MV-4-11 (cell line): ENCODE measurements around the gene CADM2.

Source experiments
- DNase-seq: peaks from one replicate; lab custom pipeline; 2025; lab: John Stamatoyannopoulos, UW

The CADM2 gene

DNA sequence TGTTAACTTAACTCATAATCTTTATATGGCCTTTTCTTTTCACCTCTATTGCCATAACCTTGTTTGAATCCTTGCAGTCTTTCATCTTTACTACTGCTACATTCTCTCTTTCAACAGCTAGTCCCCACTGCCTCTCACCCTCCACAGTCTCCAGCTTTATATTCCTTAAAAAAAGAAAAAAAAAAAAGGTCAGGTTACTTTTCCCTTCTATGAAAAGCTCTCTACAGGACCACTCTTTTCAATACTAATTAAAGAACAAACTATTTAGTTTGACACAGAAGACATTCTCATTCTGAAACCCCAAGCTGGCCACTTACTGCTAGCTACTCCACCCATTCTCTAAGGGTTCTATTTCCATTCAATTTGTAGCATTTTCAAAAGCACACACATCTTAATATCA is 25.6 kb downstream of the CADM2 start:
- DNase-seq = no peak

- no peak for DNase-seq
These were observed 27.0 kb downstream of the CADM2 start for GRCh38 chr3:84985795-84986194.

GRCh38 chr3:84987706-84988504 is 29.1 kb downstream of the CADM2 start:
- DNase-seq = no peak

GRCh38 chr3:84989102-84989501 is 30.3 kb downstream of the CADM2 start:
- no peak for DNase-seq

DNA sequence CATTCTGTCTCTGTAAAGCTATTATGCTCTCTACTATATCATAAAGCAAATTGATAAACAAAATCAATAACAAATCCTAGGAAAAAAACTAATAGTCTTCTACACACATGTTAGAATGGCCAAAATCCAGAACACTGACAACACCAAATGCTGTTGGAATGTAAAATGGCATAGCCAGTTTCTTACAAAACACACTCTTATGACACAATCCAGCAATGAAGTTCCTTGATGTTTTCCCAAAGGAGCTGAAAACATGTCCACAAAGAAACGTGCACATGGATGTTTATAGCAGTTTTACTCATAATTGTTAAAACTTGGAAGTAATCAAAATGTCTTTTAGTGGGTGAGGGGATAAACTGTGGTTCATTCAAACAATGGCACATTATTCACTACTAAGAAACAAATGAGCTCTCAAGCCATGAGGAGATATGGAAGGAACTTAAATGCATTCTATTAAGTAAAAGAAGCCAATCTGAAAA is 32.7 kb downstream of the CADM2 start:
- DNase-seq = no peak

DNA sequence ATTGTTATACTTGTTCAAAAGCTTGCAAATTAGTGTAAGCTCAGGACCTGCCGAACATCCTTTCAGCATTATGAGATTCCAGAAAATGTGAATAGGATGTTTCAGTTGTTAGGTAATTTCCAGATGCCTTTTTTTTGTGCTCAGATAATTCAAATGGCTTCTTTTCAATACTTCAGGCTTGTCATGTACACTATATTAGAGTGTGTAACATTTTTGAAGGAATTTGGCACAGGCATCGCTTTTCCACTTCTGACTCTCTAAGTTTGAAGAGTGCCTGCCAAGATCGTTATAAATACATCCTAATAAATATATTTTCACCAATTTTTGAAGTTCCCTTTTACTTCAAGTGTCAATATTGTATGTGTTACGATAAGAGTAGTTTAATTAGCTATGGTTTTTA is 35.2 kb downstream of the CADM2 start:
- DNase-seq = no peak

GRCh38 chr3:84998545-84998944 is 39.8 kb downstream of the CADM2 start:
- no peak for DNase-seq

DNA sequence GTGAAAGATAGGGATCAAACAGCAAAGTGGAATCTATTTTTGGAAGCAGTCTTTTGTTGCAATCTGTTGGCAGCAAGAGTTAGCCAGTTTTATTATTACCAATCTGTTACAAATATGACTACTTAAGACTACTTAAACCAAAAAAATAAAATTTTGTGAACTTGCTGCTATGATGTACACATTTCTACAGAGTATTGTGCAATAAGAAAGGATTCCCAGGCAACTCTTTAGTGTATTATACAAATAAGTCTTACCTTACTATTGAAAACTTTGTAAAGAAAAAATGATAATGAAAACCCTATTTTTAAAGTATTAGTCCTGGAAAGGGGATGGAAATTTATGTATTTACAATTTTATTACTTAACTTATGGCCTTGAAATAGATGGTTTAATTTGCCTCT is 44.7 kb downstream of the CADM2 start:
- peak; percentile 13 for DNase-seq

- no peak for DNase-seq
These were observed 45.4 kb downstream of the CADM2 start for GRCh38 chr3:85004147-85004546.

DNA sequence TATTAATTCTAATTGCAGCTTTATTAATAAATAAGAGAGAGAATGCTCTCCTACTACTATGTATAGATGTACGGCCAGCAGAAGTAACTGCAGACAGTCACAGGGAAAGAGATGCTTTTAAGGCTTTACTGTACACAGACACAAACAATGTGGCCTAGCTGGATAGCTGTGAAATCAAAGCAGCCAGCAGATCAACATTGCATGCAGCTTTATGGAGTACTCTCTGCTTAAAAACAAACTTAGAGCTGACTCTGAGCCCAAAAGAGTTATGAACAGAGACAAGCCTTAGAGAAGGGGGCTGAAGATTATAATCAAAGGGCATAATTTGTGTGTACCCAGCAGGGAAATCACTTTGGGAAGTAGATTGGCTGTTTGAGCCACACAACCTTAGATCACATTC is 47.2 kb downstream of the CADM2 start:
- DNase-seq = no peak

GRCh38 chr3:85007195-85008094 is 48.7 kb downstream of the CADM2 start:
- DNase-seq = peak; percentile 60

GRCh38 chr3:85020828-85021227 is 62.0 kb downstream of the CADM2 start:
- no peak for DNase-seq

- DNase-seq = no peak
These were observed 71.3 kb downstream of the CADM2 start for GRCh38 chr3:85030052-85030451.

DNA sequence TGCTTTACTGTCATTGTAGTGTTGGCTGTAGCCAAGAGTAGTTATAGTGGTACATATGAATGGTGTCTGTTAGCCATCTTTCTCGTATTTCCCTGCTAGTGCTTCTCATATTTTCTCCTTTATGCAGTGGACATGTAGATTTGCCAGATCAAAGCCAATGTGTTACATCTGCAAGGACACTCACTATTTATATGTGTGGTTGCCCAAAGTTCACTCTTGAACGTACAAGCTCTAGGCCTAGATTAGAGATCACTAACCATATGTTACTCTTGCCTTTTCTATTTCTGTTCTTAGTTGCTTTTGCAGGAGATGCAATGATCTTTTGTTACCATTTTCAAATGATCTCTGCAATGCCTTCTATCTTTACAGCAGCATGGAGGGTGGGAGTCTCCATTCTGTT is 78.4 kb downstream of the CADM2 start:
- DNase-seq = no peak

DNA sequence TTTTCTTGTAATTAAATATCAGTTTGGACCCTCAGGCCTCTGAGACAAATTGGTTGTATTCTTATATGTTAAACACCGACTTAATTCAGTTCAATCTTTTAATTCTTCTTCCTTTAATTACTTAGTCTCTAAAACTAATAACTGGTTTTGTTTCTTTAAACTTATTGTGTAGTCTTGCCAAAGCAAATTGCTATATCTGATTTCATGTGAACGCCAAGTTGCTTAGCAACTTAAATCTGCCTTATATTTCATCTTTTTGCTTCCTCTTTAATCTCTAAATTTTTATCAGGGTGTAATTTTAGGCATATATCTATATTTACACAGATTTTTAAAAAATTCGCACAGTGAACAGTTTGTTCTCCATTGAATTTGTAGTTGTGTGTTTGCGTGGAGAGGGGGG is 82.2 kb downstream of the CADM2 start:
- no peak for DNase-seq

DNA sequence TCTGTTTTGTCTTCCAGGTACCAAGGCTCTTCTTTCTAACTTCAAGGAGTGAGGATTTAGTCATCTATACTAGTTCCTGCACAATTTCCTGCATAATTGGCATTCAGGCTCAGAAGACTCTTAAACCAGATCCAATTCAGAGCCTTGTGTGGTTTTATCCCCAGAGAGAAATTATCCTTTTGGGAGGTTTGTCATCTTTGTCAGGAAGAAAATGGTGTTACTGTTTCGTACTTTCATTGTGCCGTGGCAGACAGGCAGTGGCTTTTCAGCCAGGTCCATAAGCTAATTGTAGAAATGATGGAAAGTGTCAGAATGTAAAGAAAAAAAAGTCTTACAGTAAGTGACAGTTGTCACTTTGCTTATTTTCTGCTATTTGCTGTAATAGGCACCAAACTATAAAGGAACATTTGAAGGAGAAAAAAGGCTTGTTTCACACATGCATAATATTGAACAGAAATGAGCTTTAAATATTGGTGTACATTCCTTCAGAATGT is 82.8 kb downstream of the CADM2 start:
- DNase-seq = no peak

DNA sequence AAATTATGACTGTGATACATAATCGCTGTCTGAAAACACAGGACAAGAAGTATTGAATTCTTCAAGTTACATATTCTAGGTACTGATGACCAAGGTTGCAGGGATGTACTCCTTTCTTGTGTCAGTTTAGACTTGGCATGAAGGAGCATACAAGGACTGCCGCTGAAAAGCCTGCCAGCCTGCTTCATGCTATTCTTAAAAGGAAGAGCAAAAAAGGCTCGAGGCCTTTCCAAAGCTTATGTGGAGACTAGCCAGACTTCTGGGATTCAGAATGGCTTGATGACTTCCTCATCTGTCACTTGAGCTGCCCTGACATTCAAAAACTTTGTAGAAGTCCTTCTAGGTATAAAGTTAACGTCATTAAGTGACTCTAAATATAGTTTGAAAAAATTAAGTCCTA is 92.0 kb downstream of the CADM2 start:
- no peak for DNase-seq

DNA sequence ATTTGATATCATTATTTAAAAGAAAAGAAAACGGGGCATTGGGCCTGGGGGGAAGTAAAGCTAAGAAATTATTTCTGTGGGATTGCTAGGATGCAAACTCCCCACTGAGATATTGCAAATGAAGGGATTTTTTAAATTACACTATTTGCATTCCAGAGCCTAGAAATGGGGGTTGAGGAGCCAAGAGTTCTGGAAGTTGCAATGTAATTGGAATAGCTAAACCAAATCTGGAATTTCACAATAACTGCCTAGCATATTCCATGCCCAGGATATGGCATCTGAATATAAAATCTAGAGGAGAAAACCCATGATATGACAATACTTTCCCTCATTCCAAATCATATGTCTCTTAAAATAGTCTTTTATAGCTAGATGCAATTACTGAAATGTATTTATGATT is 93.0 kb downstream of the CADM2 start:
- no peak for DNase-seq

GRCh38 chr3:85053626-85054025 is 94.8 kb downstream of the CADM2 start:
- DNase-seq = no peak

DNA sequence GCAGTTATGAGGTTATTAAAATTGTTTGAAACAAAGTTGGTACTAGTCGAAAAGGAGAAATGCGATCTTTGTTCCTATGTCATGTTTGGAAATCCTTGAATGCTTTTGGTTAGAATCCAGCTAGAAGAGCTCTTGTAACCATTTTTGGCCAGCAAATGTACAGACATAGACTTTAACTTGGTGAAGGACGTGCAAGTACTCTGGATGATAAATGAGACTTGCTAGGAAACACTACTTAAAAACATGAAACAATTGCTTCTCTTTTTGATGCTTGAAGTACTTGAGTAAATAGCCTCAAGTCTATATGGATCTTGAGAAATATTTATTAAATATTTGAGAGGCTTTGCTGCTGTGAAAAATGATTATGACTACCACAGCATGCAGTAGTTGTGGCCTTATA is 95.8 kb downstream of the CADM2 start:
- no peak for DNase-seq

- DNase-seq = no peak
These were observed 110.1 kb downstream of the CADM2 start for GRCh38 chr3:85068911-85069310.

DNA sequence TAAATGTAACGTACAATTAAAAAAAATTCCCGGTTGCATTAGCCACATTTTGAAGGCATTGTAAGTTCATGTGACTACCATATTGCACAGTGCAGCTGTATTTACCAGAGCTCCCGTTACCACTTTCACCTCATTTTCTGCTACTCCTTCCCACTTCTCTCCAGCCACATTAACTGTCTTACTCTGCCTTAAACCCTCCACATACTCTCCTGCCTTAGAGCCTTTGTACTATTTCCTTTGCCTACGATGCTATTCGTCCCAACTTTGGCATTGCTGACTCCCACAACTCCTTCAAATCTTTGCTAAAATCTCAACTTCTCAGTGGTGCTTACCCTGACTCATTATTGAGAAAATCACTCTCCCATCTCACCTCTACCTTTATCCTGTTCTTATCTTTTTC is 115.2 kb downstream of the CADM2 start:
- DNase-seq = no peak

DNA sequence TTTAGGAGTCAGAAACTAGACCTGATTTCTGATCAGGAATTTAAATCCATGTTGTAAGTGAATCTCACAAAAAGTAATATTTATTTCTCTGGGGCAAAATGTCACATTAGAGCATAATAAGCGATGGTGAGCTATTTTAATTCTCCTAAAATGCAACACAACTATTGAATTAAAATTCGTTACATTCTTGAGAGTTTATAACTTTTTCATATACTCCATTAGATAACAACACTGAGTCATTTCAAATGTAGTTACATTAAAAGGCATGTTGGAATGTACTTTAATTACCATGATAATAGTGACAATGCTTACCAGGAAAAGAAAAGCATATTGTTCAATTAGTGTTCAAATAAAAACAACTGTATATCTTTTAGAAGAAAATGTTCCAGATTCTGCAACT is 116.9 kb downstream of the CADM2 start:
- DNase-seq = no peak
